Esophagus muscularis mucosa (tissue), 4 donors: Measurements from ENCODE around the gene CCIN.

Experiments
- CTCF ChIP-seq, 3 experiments: fragments of 200-600 bp in 2 of 3; fragments of 450-650 bp in 1 of 3; sonication (generic) in 2 of 3; IDR thresholded peaks; one replicate each; pipeline ENCODE4 v1.5.1; 2017 to 2019; ENCODE audit warnings: antibody characterized with exemption in 3 of 3, mild to moderate bottlenecking in 2 of 3, moderate library complexity in 1 of 3
- EP300 ChIP-seq: sonication (generic); formaldehyde crosslinking; IDR thresholded peaks from one replicate; pipeline ENCODE4 v1.6.1; 2017; ENCODE audit warnings: antibody characterized with exemption
- POLR2A ChIP-seq: fragments of 450-650 bp; IDR thresholded peaks from one replicate; pipeline ENCODE4 v1.6.1; 2017; ENCODE audit warnings: antibody characterized with exemption, moderate library complexity, mild to moderate bottlenecking, low read depth
- POLR2AphosphoS5 ChIP-seq, 2 donors: sonication (generic); formaldehyde crosslinking; IDR thresholded peaks; one replicate each; pipeline ENCODE4 v1.6.1; 2017; ENCODE audit warnings: antibody characterized with exemption in 2 of 2

DNA sequence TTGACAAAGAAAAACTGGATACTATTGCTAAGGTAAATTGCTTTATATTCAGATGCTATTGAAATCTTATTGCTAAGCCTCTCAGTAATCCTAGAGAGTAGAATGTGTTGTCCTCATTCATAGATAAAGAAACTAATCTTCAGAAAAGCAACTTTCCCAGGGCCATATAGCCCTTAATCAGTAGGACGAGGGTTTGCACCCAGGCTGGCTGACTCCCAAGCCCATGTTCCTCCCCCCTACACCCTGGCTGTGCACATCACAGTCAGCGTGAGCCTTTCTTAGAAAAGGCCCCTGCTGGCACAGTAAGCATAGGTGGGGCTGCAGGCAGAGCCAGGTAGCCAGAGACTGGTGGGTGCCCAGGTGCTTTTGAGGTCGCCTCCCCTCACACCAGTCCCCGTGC lies 48.5 kb upstream of the CCIN start:
- TF ChIP-seq POLR2AphosphoS5 (IDR thresholded peaks at IDR 0.05) (no peak), CTCF (IDR thresholded peaks at IDR 0.05) (no peak), POLR2A (no peak), EP300 (no peak)
